GM12878 (cell line): ENCODE results near the gene ADAMTSL4. TPM values are rescaled to one million over a fixed set of nuclear protein-coding genes. Genes with fewer than 3 reads are reported as not detected.

Experiments used
- RCOR1 ChIP-seq: conservative IDR thresholded peaks from 2 replicates; pipeline ENCODE4 v1.6.1; 2012; ENCODE audit warnings: low read depth, low read length, improper control_type of control experiment
- WRNIP1 ChIP-seq: IDR thresholded peaks from 2 replicates; pipeline ENCODE4 v1.6.1; 2011; ENCODE audit warnings: low read depth, low read length, improper control_type of control experiment, borderline replicate concordance
- YBX1 ChIP-seq: fragments of 450-650 bp; IDR thresholded peaks from 2 replicates; pipeline ENCODE4 v1.6.1; 2016; ENCODE audit warnings: antibody characterized with exemption
- ZNF592 ChIP-seq: fragments of 450-650 bp; IDR thresholded peaks from 2 replicates; pipeline ENCODE4 v1.6.1; 2017; ENCODE audit warnings: mild to moderate bottlenecking, moderate library complexity
- polyA plus RNA-seq, 11 experiments: library from polyadenylated mRNA; depleted of rRNA in 4 of 11; unstranded in 6 of 11; stranded (reverse) in 5 of 11; fragments of >200 nt; fragmentation: Nextera tagmentation in 4 of 11; fragmentation: Illumina TruSeq in 1 of 11; extraction: Ambion mirVana in 4 of 11; extraction: Trizol in 1 of 11; gene quantifications; 1 replicate in 1 of 11; 2 replicates in 10 of 11; pipeline versions ENCODE4 v1.2.1 to v1.2.3, GENCODE V29; 2011 to 2016; ENCODE audit warnings: inconsistent platforms in 2 of 11, missing spikeins in 2 of 11, low read depth in 1 of 11
- total RNA-seq, 4 experiments: library from RNA; depleted of rRNA in 3 of 4; stranded (reverse); fragments of >200 nt in 3 of 4; fragmentation: Illumina TruSeq in 1 of 4; extraction: Trizol in 1 of 4; gene quantifications; 2 replicates each; pipeline versions ENCODE4 v1.2.1 to v1.2.3, GENCODE V29; 2013 to 2021

The ADAMTSL4 gene
- total and polyA plus RNA-seq, 10 of the 15 experiments (the other 5 are each of a cell fraction or from before 2014, with no cell fraction given): 0.04 to 0.15 (median 0.05) TPM; not detected in 5

- no peak for TF ChIP-seq ZNF592
- TF ChIP-seq WRNIP1: peak; percentile 29; the same call in 1 of the 2 replicates
- no peak for TF ChIP-seq YBX1
- no peak for TF ChIP-seq RCOR1
Measured at GRCh38 chr1:150578272-150579109, 29.3 kb downstream of the ADAMTSL4 start (continued).
